GM18520 (cell line): ENCODE measurements around the gene COL4A4.
"Not testable (repeated sequence)": the region's sequence is repeated elsewhere in the genome, so short reads cannot be mapped to it uniquely, and the experiment has no call there.

ENCODE experiments used
- ATAC-seq: cut with Tn5 transposase; IDR thresholded peaks from one replicate; pipeline ENCODE4 v1.9.1; 2021; ENCODE audit not compliant: unreplicated experiment

Gene COL4A4

GRCh38 chr2:227117852-227118251 is 46.2 kb downstream of the COL4A4 start:
- no peak for ATAC-seq

- peak; percentile 51 for ATAC-seq
Measured at GRCh38 chr2:227117027-227117426, 47.0 kb downstream of the COL4A4 start.

- no peak for ATAC-seq
Measured at GRCh38 chr2:227115761-227116160, 48.2 kb downstream of the COL4A4 start.

GRCh38 chr2:227106845-227107759 is 56.9 kb downstream of the COL4A4 start:
- ATAC-seq = no peak

GRCh38 chr2:227103583-227103982 is 60.4 kb downstream of the COL4A4 start:
- ATAC-seq = no peak

- no peak for ATAC-seq
Measured at GRCh38 chr2:227099340-227099739, 64.7 kb downstream of the COL4A4 start.

GRCh38 chr2:227098162-227098515 is 65.9 kb downstream of the COL4A4 start:
- no peak for ATAC-seq

- ATAC-seq = no peak
Measured at GRCh38 chr2:227097495-227098161, 66.4 kb downstream of the COL4A4 start.

- no peak for ATAC-seq
Measured at GRCh38 chr2:227095346-227095745, 68.7 kb downstream of the COL4A4 start.

GRCh38 chr2:227082286-227082685 is 81.7 kb downstream of the COL4A4 start:
- ATAC-seq = peak; percentile 100

- ATAC-seq = no peak
Measured at GRCh38 chr2:227079726-227080125, 84.3 kb downstream of the COL4A4 start.

GRCh38 chr2:227065065-227065464 is 98.9 kb downstream of the COL4A4 start:
- ATAC-seq = not testable (repeated sequence)

- no peak for ATAC-seq
Measured at GRCh38 chr2:227058888-227059399, 105.1 kb downstream of the COL4A4 start.

GRCh38 chr2:227057743-227058447 is 106.1 kb downstream of the COL4A4 start:
- ATAC-seq = no peak

- ATAC-seq = no peak
Measured at GRCh38 chr2:227057060-227057459, 106.9 kb downstream of the COL4A4 start.

GRCh38 chr2:227054006-227054405 is 110.0 kb downstream of the COL4A4 start:
- ATAC-seq = no peak

- ATAC-seq = no peak
Measured at GRCh38 chr2:227052879-227053278, 111.1 kb downstream of the COL4A4 start.

GRCh38 chr2:227043981-227044380 is 120.0 kb downstream of the COL4A4 start:
- no peak for ATAC-seq

- ATAC-seq = no peak
Measured at GRCh38 chr2:227038550-227039189, 125.3 kb downstream of the COL4A4 start.

GRCh38 chr2:227036527-227036926 is 127.5 kb downstream of the COL4A4 start:
- no peak for ATAC-seq
